SH-SY5Y (cell line): Measurements from ENCODE around the gene ZNF565.

Experiments
- GATA2 ChIP-seq: IDR thresholded peaks from 2 replicates; pipeline ENCODE4 v1.6.1; 2011; ENCODE audit warnings: mild to moderate bottlenecking, low read depth, low read length
- GATA3 ChIP-seq: IDR thresholded peaks from 2 replicates; pipeline ENCODE4 v1.6.1; 2011; ENCODE audit warnings: low read depth, mild to moderate bottlenecking, low read length, moderate library complexity

- TF ChIP-seq GATA3 (no peak), GATA2 (no peak)
Measured at GRCh38 chr19:36236946-36237310, 22.5 kb upstream of the ZNF565 start.
